VCaP (cell line): ENCODE data around the gene MSL1.

Experiments
- H3K27ac ChIP-seq: fragments of 450-650 bp; 2 replicates; pipeline ENCODE4 v1.5.1; 2017
- CTCF ChIP-seq: fragments of 450-650 bp; conservative IDR thresholded peaks from 2 replicates; pipeline ENCODE4 v1.5.1; 2017; ENCODE audit warnings: mild to moderate bottlenecking, moderate library complexity

MSL1 gene

GRCh38 chr17:40182606-40183005, 60.8 kb downstream of the MSL1 start:
- H3K27ac ChIP-seq: no peak overlapping the region
- no peak for TF ChIP-seq CTCF
